Thyroid gland (tissue), 4 donors: ENCODE results near the gene LRGUK. TPM values are rescaled to one million over a fixed set of nuclear protein-coding genes. Genes with fewer than 3 reads are reported as not detected.
A peak's percentile ranks its signal among the peaks of the same experiment; 100 is the strongest.

ENCODE experiments used
- DNase-seq, 2 donors: peaks; one replicate each; pipeline ENCODE4 v3.0.0-alpha.2; 2019
- H3K27ac ChIP-seq, 3 donors: fragments of 200-600 bp; sonication (generic); 1 replicate in 2 of 3; 2 replicates in 1 of 3; pipeline ENCODE4 v1.5.1; 2016 to 2019; ENCODE audit warnings: mild to moderate bottlenecking in 1 of 3, moderate library complexity in 1 of 3
- H3K27me3 ChIP-seq: fragments of 200-600 bp; sonication (generic); one replicate; pipeline ENCODE4 v1.5.1; 2019
- H3K36me3 ChIP-seq, 2 donors: fragments of 200-600 bp; sonication (generic); one replicate each; pipeline ENCODE4 v1.5.1; 2016 to 2019
- H3K4me1 ChIP-seq, 2 donors: fragments of 200-600 bp; sonication (generic); one replicate each; pipeline ENCODE4 v1.5.1; 2017 to 2019
- H3K4me3 ChIP-seq, 3 donors: fragments of 200-600 bp; sonication (generic); replicated peaks in 1 of 3; 1 replicate in 2 of 3; 2 replicates in 1 of 3; pipeline ENCODE4 v1.5.1; 2016; ENCODE audit warnings: mild to moderate bottlenecking in 1 of 3
- H3K9me3 ChIP-seq: fragments of 200-600 bp; sonication (generic); one replicate; pipeline ENCODE4 v1.5.1; 2017
- POLR2A ChIP-seq, 2 donors: fragments of 450-650 bp; IDR thresholded peaks; one replicate each; pipeline ENCODE4 v1.6.1; 2017; ENCODE audit warnings: antibody characterized with exemption in 2 of 2, mild to moderate bottlenecking in 2 of 2, moderate library complexity in 1 of 2
- WGBS, 2 donors: methylation state at CpG; one replicate each; pipeline ENCODE4 v1.1.5; 2017; 5-methylcytosine and 5-hydroxymethylcytosine counted together
- intact Hi-C: fragments of 100-400 bp; cut with DNase I; formaldehyde crosslinking; loops from one replicate; pipeline ENCODE4 v1.15.1; 2023
- total RNA-seq, 4 donors: library from RNA; depleted of rRNA; stranded (reverse); fragments of >200 nt; gene quantifications; one replicate each; pipeline ENCODE4 v1.2.3, GENCODE V29; 2016
- TF ChIP-seq, protein P1 (sequence below), 6 experiments: fragments of 200-600 bp in 3 of 6; fragments of 450-650 bp in 3 of 6; sonication (generic) in 3 of 6; IDR thresholded peaks; one replicate each; pipeline ENCODE4 v1.5.1; 2016 to 2019; ENCODE audit warnings: antibody characterized with exemption in 6 of 6, mild to moderate bottlenecking in 2 of 6, inconsistent platforms in 1 of 6, moderate library complexity in 1 of 6

The LRGUK gene
- total RNA-seq, 4 donors from 2014 or later, result 0.67 to 3.7 (median 2.7) TPM

DNA sequence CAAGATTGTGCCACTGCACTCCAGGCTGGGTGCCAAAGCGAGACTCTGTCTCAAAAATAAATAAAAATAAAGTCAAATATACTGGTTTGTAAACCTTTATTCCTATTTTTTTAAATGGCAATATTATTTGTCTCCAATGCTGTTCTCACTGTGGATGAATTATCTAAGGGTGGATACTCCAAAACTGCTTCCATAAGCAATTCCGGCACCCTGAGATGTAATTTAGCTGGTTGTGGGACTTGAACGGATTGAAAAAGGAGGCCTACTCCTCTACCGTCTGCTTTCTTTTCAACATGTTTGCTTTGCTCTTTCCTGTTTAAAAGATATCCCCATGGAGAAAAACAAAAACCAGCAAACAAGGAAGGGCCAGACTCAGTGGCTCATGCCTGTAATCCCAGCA is 135.2 kb downstream of the LRGUK start:
- intact Hi-C loops, result no loop called here
- DNase-seq, result no peak
- WGBS, 2 donors, result 87 to 89% methylated on average over 4 of the region's 4 CpGs

DNA sequence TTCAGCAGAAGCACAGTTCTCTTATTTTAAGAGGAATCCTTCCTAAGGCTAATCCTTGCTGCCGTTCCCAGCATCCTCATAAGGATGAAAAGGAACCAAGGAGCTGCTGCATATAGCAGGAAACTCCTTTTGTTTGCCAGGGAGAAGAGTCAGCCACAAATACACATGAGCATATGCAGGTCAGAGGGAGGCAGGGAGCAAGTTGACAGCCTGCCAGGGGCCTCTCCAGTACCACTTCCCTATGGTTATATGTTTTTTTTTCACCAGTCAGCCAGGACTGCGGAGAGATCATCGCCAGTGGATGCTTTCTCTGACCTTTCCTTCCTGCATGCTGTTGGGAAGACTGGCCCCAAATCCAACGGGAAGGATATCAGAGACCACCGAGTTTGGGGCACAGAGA is 149.8 kb downstream of the LRGUK start:
- 30 to 41% methylated on average over 5 of the region's 5 CpGs for WGBS, 2 donors
- Histone ChIP-seq H3K9me3 (no peaks in the 10 kb centered on the region), H3K4me1 (no peaks in the 10 kb centered on the region), H3K36me3 (no peaks in the 10 kb centered on the region), H3K27me3 (no peaks in the 10 kb centered on the region), H3K27ac (no peak overlapping the region), H3K4me3 (no peak overlapping the region)
- peak; percentile 50 to 59 for DNase-seq
- intact Hi-C loops, result no loop called here
- TF ChIP-seq POLR2A (IDR thresholded peaks at IDR 0.05), result no peak
- TF ChIP-seq, protein P1, sequence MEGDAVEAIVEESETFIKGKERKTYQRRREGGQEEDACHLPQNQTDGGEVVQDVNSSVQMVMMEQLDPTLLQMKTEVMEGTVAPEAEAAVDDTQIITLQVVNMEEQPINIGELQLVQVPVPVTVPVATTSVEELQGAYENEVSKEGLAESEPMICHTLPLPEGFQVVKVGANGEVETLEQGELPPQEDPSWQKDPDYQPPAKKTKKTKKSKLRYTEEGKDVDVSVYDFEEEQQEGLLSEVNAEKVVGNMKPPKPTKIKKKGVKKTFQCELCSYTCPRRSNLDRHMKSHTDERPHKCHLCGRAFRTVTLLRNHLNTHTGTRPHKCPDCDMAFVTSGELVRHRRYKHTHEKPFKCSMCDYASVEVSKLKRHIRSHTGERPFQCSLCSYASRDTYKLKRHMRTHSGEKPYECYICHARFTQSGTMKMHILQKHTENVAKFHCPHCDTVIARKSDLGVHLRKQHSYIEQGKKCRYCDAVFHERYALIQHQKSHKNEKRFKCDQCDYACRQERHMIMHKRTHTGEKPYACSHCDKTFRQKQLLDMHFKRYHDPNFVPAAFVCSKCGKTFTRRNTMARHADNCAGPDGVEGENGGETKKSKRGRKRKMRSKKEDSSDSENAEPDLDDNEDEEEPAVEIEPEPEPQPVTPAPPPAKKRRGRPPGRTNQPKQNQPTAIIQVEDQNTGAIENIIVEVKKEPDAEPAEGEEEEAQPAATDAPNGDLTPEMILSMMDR (IDR thresholded peaks at IDR 0.05), result no peak

More for the DNA sequence above, 135.2 kb downstream of the LRGUK start:
- Histone ChIP-seq H3K4me3 (no peak overlapping the region), H3K36me3 (no peaks in the 10 kb centered on the region), H3K4me1 (no peaks in the 10 kb centered on the region), H3K27ac (no peak overlapping the region), H3K9me3 (no peaks in the 10 kb centered on the region), H3K27me3 (no peaks in the 10 kb centered on the region)
- TF ChIP-seq, protein P1 (IDR thresholded peaks at IDR 0.05), result no peak
- TF ChIP-seq POLR2A (IDR thresholded peaks at IDR 0.05), result no peak

DNA sequence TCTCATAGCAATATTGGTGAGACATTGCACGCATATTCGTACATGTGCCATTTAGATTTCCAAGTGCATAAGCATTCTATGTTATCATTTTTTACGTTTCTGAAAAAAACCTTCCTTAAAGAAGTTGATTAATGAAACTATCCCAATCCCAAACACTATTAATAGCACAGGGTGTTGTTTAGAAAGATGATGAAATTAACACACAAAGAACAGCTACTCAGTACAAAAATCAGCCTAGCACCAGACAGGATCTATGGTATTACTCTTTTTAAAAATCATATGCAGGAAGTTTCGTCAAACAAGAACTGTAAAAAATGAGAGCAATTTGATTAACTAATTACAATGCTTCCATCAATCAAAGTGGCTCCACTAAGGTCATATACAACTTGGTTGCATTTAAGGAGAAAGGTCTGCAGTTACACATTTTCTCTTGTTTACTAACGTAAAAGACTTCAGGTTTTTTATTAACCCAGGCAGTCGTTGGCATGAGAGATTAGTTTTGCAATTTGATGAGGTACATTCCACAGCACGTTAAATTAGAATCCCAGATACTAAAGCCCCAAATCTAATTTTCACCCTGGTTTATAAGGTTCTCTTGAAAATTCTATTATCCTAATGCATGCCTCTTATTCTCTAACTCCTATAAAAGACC is 151.5 kb downstream of the LRGUK start:
- no peak overlapping the region for H3K27ac ChIP-seq
- H3K9me3 ChIP-seq, result no peaks in the 10 kb centered on the region
- TF ChIP-seq, protein P1 (IDR thresholded peaks at IDR 0.05), result no peak
- TF ChIP-seq POLR2A (IDR thresholded peaks at IDR 0.05), result no peak
- no peak overlapping the region for H3K4me3 ChIP-seq
- H3K4me1 ChIP-seq, result no peaks in the 10 kb centered on the region
- H3K27me3 ChIP-seq, result no peaks in the 10 kb centered on the region
- DNase-seq, result no peak
- intact Hi-C loops, result no loop called here
- WGBS, 2 donors, result 80 to 83% methylated on average over 7 of the region's 7 CpGs
- H3K36me3 ChIP-seq, result no peaks in the 10 kb centered on the region

DNA sequence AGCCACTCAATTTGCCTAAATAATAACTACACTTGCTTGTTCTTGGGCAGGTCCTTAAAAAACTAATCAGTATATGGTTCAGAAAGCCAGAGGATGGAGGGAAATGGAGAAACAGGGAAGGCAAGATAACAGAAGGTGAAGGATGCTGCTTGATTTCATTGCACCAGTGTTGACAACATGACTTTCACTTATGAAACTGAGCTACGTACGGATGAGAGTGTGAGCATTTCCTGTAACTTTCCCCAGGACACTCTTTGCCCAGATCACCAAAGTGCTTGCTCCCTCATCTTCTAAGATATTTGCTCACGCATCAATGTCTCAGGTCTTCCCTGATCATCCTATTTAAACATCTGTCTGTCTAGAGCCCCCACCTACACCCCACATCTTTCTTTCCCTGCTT is 152.2 kb downstream of the LRGUK start:
- H3K27ac ChIP-seq, result no peak overlapping the region
- no peaks in the 10 kb centered on the region for H3K4me1 ChIP-seq
- H3K9me3 ChIP-seq, result no peaks in the 10 kb centered on the region
- no peak for DNase-seq
- H3K4me3 ChIP-seq, result no peak overlapping the region
- TF ChIP-seq POLR2A (IDR thresholded peaks at IDR 0.05), result no peak
- TF ChIP-seq, protein P1 (IDR thresholded peaks at IDR 0.05), result no peak
- WGBS, 2 donors, result 75 to 79% methylated on average over 3 of the region's 3 CpGs
- intact Hi-C loops, result no loop called here
- no peaks in the 10 kb centered on the region for H3K27me3 ChIP-seq
- no peaks in the 10 kb centered on the region for H3K36me3 ChIP-seq

DNA sequence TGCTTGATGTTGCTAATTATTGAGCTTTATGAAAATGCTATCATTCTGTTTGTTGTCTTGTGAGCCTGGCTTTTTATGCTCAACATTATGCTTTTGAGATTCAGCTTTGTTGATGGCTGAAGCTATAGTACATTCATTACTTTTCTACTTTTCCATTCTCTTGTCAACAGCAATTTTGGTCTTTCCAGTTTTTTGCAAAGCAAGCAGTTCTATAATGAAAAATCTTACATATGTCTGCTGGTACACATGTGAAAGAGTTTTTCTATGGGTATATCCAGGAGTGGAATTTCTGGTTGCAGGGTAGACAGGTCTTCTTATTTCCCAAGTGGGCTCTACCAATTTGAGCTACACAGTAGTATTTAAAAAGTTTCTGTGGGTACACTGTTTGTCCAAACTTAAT is 152.8 kb downstream of the LRGUK start:
- no peak for TF ChIP-seq POLR2A (IDR thresholded peaks at IDR 0.05)
- TF ChIP-seq, protein P1 (IDR thresholded peaks at IDR 0.05), result no peak
- DNase-seq, result no peak
- no peaks in the 10 kb centered on the region for H3K27me3 ChIP-seq
- H3K4me1 ChIP-seq, result no peaks in the 10 kb centered on the region
- intact Hi-C loops, result no loop called here
- no peaks in the 10 kb centered on the region for H3K9me3 ChIP-seq
- no peaks in the 10 kb centered on the region for H3K36me3 ChIP-seq
- no peak overlapping the region for H3K4me3 ChIP-seq
- H3K27ac ChIP-seq, result no peak overlapping the region
